ENCODE measurements around the gene MARCHF5.
"Not testable (repeated sequence)": the region's sequence is repeated elsewhere in the genome, so short reads cannot be mapped to it uniquely, and the experiment has no call there.

MARCHF5 gene

DNA sequence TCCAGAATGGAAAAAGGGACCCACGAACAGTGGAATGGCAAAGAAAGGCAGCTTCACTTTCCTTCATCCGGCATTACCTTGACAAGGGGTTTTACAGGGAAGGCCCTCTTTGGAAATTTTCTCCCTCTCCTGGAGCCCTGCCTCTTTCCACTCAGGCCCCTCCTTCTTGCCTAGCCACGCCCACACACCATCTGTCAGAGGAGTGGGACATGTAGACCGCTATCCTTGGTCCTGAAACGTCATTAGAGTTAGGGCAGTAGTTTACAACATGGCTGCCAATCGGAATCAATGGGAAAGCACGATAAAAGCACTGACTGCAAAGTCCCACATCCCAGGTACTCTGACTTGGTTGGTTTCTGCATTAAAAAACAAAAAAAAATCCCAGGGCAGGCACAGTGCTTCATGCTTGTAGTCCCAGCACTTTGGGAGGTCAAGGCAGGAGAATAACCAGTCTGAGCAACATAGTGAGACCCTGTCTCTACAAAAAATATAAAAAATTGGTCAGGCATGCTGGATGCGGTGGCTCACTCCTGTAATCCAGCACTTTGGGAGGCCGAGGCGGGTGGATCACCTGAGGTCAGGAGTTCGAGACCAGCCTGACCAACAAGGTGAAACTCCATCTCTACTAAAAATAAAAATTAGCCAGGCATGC is 96.4 kb downstream of the MARCHF5 start:
- no peak for DNase-seq (ENCODE audit: low spot score)

DNA sequence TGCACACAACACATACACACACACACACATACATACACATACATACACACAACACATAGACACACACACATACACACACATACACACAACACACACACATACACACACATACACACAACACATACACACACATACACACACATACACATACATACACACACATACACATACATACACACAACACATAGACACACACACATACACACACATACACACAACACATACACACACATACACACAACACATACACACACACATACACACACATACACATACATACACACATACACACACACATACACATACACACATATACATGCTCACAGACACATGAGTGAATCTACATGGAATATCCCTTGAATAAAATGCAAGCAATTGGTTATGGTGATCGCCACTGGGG is 102.2 kb downstream of the MARCHF5 start:
- not testable (repeated sequence) for DNase-seq (ENCODE audit: low spot score)

GRCh38 chr10:92395271-92395670 is 104.3 kb downstream of the MARCHF5 start:
- DNase-seq (ENCODE audit: low spot score) = no peak

GRCh38 chr10:92402234-92402633 is 111.3 kb downstream of the MARCHF5 start:
- not testable (repeated sequence) for DNase-seq (ENCODE audit: low spot score)

All from Ammon's horn (tissue), 1 donor.